ENCODE measurements around the gene VIM. TPM values are rescaled to one million over a fixed set of nuclear protein-coding genes. Genes with fewer than 3 reads are reported as not detected.

VIM gene
- total and polyA plus RNA-seq, 2 donors (not counting 1 experiment from before 2014, with no cell fraction given): 343 to 375 TPM

DNA sequence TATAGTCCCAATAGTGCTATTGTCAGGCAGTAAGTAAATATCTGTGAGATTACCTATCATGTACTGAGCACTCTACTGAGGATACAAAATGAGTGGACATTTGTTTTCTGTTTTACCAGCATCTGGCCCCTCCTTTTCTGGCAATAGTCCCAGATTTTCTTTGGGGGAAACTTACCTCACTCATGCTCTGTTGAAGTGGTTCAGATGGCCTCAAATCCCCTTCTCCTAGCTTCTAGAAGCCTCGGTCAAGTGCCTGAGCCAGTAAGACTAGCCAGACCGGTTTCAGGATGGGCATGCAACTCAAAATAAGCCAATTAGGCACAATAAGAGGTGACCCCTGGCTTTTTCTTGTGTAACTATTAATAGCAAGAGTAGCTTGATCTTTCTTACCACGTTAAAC lies 46.3 kb upstream of the VIM start:
- Histone ChIP-seq H3K36me3 (replicated peaks in 1 of 2; ENCODE audit: control extremely low read depth in 1 of 2, control insufficient read depth in 1 of 2, extremely low read depth in 1 of 2, insufficient read depth in 2 of 2, low read length in 1 of 2) (no peaks in the 10 kb centered on the region), H3K4me1 (ENCODE audit: control insufficient read depth in 2 of 2, insufficient read depth in 2 of 2, low read length in 2 of 2) (no peaks in the 10 kb centered on the region), H3K27ac (ENCODE audit: low read length in 2 of 2) (no peak overlapping the region), H3K79me2 (ENCODE audit: control insufficient read depth, insufficient read depth, low read length) (peaks cover 15% of the 10 kb centered on the region), H3K27me3 (replicated peaks in 1 of 4; ENCODE audit: control extremely low read depth in 1 of 4, control insufficient read depth in 3 of 4, insufficient read depth in 4 of 4, low read length in 3 of 4) (no peaks in the 10 kb centered on the region), H4K20me1 (ENCODE audit: control insufficient read depth, insufficient read depth, low read length, poor library complexity, severe bottlenecking) (no peaks in the 10 kb centered on the region), H3K4me3 (ENCODE audit: control extremely low read depth in 1 of 5, extremely low read depth in 1 of 5, insufficient read depth in 1 of 5, low read depth in 2 of 5, low read length in 4 of 5) (no peak overlapping the region), H3K4me2 (replicated peaks; ENCODE audit: low read depth, low read length, poor library complexity, severe bottlenecking) (no peak overlapping the region), H3K9ac (ENCODE audit: low read length) (no peak overlapping the region), H3K9me3 (ENCODE audit: control extremely low read depth in 1 of 3, control insufficient read depth in 2 of 3, insufficient read depth in 1 of 3, low read length in 2 of 3) (no peaks in the 10 kb centered on the region), H2AFZ (ENCODE audit: insufficient read depth, low read depth, low read length, poor library complexity, severe bottlenecking) (no peak overlapping the region)
- WGBS (ENCODE audit: insufficient coverage): no CpG with 5 or more reads among the region's 3 CpGs
- ATAC-seq (ENCODE audit: low read depth): no peak
- no peak overlapping the region for H3K27ac Mint-ChIP-seq
- intact Hi-C loops (cut with micrococcal nuclease): loop anchor here (10.0 kb wide), 1 partner anchor 53 kb away; no protein-coding TSS in a partner anchor
- H3K9me3 Mint-ChIP-seq (ENCODE audit: insufficient read depth): no peaks in the 10 kb centered on the region
- H3K27me3 Mint-ChIP-seq: no peaks in the 10 kb centered on the region
- H3K4me1 Mint-ChIP-seq: peaks cover 2% of the 10 kb centered on the region
- H3K4me3 Mint-ChIP-seq: no peak overlapping the region
- ChIA-PET POLR2A (no interaction called here), CTCF (no interaction called here)
- TF ChIP-seq, protein P1, sequence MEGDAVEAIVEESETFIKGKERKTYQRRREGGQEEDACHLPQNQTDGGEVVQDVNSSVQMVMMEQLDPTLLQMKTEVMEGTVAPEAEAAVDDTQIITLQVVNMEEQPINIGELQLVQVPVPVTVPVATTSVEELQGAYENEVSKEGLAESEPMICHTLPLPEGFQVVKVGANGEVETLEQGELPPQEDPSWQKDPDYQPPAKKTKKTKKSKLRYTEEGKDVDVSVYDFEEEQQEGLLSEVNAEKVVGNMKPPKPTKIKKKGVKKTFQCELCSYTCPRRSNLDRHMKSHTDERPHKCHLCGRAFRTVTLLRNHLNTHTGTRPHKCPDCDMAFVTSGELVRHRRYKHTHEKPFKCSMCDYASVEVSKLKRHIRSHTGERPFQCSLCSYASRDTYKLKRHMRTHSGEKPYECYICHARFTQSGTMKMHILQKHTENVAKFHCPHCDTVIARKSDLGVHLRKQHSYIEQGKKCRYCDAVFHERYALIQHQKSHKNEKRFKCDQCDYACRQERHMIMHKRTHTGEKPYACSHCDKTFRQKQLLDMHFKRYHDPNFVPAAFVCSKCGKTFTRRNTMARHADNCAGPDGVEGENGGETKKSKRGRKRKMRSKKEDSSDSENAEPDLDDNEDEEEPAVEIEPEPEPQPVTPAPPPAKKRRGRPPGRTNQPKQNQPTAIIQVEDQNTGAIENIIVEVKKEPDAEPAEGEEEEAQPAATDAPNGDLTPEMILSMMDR (IDR thresholded peaks at IDR 0.05): no peak
- no peak for TF ChIP-seq EZH2 (IDR thresholded peaks at IDR 0.05; ENCODE audit: borderline replicate concordance, insufficient read depth, low read depth, low read length, poor library complexity, severe bottlenecking)
- DNase-seq: no peak

DNA sequence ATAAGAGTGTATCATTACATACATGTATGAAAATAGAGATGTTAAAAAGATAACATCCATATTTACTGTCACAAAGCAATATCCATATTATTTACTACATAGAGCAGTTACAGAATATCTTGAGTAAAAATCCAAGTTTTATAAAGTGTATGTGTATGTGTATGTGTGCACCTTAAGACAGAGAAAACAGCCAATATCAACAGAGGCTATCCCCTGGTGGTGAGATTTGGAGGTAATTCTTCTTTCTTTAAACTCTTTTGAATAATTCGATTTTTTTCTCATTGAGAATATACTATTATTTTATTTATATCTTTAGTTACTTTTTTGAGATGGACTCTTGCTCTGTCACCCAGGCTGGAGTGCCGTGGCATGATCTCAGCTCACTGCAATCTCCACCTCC lies 44.9 kb upstream of the VIM start:
- ATAC-seq (ENCODE audit: low read depth) (no peak), DNase-seq (no peak)
- Histone ChIP-seq H3K36me3 (replicated peaks in 1 of 2; ENCODE audit: control extremely low read depth in 1 of 2, control insufficient read depth in 1 of 2, extremely low read depth in 1 of 2, insufficient read depth in 2 of 2, low read length in 1 of 2) (no peaks in the 10 kb centered on the region), H3K9me3 (ENCODE audit: control extremely low read depth in 1 of 3, control insufficient read depth in 2 of 3, insufficient read depth in 1 of 3, low read length in 2 of 3) (no peaks in the 10 kb centered on the region), H3K27ac (ENCODE audit: low read length in 2 of 2) (no peak overlapping the region), H4K20me1 (ENCODE audit: control insufficient read depth, insufficient read depth, low read length, poor library complexity, severe bottlenecking) (no peaks in the 10 kb centered on the region), H3K79me2 (ENCODE audit: control insufficient read depth, insufficient read depth, low read length) (peaks cover 15% of the 10 kb centered on the region), H3K4me3 (ENCODE audit: control extremely low read depth in 1 of 5, extremely low read depth in 1 of 5, insufficient read depth in 1 of 5, low read depth in 2 of 5, low read length in 4 of 5) (no peak overlapping the region), H3K4me1 (ENCODE audit: control insufficient read depth in 2 of 2, insufficient read depth in 2 of 2, low read length in 2 of 2) (no peaks in the 10 kb centered on the region), H2AFZ (ENCODE audit: insufficient read depth, low read depth, low read length, poor library complexity, severe bottlenecking) (no peak overlapping the region), H3K9ac (ENCODE audit: low read length) (no peak overlapping the region), H3K4me2 (replicated peaks; ENCODE audit: low read depth, low read length, poor library complexity, severe bottlenecking) (no peak overlapping the region), H3K27me3 (replicated peaks in 1 of 4; ENCODE audit: control extremely low read depth in 1 of 4, control insufficient read depth in 3 of 4, insufficient read depth in 4 of 4, low read length in 3 of 4) (no peaks in the 10 kb centered on the region)
- TF ChIP-seq EZH2 (IDR thresholded peaks at IDR 0.05; ENCODE audit: borderline replicate concordance, insufficient read depth, low read depth, low read length, poor library complexity, severe bottlenecking): no peak
- TF ChIP-seq, protein P1 (IDR thresholded peaks at IDR 0.05): peak; percentile 30
- Mint-ChIP-seq H3K4me1 (peaks cover 2% of the 10 kb centered on the region), H3K27me3 (no peaks in the 10 kb centered on the region), H3K9me3 (ENCODE audit: insufficient read depth) (no peaks in the 10 kb centered on the region), H3K4me3 (no peak overlapping the region), H3K27ac (no peak overlapping the region)
- 60% methylated on average over 1 of the region's 2 CpGs for WGBS (ENCODE audit: insufficient coverage)
- POLR2A ChIA-PET: no interaction called here
- intact Hi-C loops (cut with micrococcal nuclease): loop anchor here (10.0 kb wide), 1 partner anchor 52 kb away; no protein-coding TSS in a partner anchor
- CTCF ChIA-PET: interaction anchor here (1.4 to 1.7 kb wide), 2 partner anchors 24 to 42 kb away, joined by 3 to 4 read pairs; no protein-coding TSS in a partner anchor
